Hematopoietic multipotent progenitor cell treated with erythropoietin and hydrocortisone succinate and interleukin-3 and kit ligand, for 4 days (in vitro differentiated cells): ENCODE measurements around the gene WDR6.

Experiments
- DNase-seq: peaks from one replicate; pipeline ENCODE4 v3.0.0-alpha.2; 2015

Gene WDR6

GRCh38 chr3:49030321-49030720 is 23.1 kb downstream of the WDR6 start:
- DNase-seq: no peak

- no peak for DNase-seq
Observed at GRCh38 chr3:49032646-49033304, 25.6 kb downstream of the WDR6 start.

- DNase-seq: no peak
Observed at GRCh38 chr3:49034650-49035049, 27.5 kb downstream of the WDR6 start.

DNA sequence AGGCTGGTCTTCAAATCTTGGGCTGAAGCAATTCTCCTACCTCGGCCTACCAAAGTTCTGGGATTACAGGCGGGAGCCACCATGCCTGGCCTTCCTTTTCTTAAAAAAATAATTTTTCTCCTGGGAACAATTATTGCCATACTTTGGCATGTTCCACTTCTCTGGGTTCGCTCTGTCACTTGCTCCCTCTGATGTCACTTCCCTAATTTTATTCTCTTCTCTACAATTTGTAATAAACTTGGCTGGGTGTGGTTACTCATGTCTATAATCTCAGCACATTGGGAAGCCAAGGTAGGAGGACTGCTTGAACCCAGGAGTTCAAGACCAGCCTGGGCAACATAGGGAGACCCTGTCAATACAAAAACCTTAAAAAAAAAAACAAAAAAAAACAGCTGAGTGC is 28.1 kb downstream of the WDR6 start:
- DNase-seq: no peak

DNA sequence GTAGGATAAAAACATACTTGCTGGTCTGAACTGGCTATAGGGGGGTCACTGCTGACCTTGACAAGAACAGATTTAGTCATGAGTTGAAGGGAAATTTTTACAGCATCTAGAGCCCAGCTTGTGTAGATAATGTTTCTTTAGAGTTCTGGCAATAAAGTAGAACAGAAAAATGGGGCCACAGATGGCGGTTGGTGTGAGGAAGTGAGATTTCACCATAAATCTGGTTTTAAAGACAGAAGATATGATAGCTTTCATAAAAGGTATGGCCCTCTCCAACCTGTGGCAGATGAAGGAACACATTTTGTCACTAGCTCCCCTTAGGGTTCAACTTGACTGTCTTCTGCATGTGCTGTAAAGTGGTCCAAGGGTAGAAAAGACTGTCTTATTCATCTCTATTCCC is 46.4 kb downstream of the WDR6 start:
- DNase-seq: peak; percentile 6

- no peak for DNase-seq
Observed at GRCh38 chr3:49054344-49054862, 47.2 kb downstream of the WDR6 start.

GRCh38 chr3:49057268-49057667 is 50.1 kb downstream of the WDR6 start:
- no peak for DNase-seq

DNA sequence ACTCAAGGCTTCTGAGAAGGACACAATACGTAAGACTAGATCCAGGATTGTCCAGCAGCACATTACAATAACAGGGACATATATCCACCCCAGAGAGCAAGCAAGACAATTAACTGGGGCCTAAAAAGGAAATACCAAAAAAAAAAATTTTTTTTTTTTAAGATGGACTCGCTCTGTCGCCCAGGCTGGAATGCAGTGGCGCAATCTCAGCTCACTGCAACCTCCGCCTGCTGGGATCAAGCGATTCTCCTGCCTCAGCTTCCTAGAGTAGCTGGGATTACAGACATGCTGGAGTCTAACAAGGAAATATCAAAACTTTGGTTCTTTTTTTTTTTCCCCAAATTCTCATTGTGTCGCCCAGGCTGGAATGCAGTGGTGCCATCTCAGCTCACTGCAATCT is 50.8 kb downstream of the WDR6 start:
- DNase-seq: no peak
